NCI-H2081 treated with DMSO at 0.1 percent for 48 hours (cell line): Measurements from ENCODE around the gene DOCK3.
"Not testable (repeated sequence)": the region's sequence is repeated elsewhere in the genome, so short reads cannot be mapped to it uniquely, and the experiment has no call there.

Experiments
- DNase-seq: peaks from one replicate; lab custom pipeline; 2025; lab: John Stamatoyannopoulos, UW

The DOCK3 gene

DNA sequence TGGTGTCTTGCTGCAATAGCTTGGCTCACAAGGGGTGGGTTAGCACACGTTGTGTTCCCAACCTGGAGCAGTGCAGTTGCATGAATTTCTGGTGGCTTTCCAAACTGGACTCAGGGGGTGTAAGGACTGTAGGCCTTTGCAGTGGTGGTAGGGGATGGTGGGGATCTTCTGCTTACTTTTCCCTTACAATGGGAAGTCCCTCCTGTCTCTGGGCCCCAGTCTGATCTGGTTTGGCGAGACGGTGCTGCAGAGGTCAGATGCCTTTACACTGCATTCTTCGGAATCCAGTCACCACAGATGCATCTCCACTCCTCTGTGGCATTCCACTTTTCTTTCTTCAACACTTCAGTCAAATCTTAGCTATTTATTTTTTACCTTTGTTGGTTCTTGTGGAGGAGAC lies 132.1 kb downstream of the DOCK3 start:
- no peak for DNase-seq

DNA sequence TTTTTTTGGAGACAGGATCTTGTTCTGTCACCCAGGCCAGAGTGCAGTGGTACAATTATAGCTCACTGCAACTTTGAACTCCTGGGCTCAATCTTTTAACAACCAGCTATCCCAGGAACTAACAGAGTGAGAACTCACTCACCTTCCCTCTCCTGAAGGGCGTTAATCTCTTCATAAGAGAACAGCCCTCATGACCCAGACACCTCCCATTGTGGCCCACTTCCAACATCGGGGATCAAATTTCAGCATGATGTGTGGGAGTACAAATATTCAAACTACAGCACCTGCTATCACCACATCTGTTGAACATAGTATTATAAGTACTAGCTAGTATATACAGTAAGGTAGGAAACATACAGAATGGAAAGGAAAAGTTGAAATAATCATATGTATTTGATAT lies 132.5 kb downstream of the DOCK3 start:
- DNase-seq = no peak

DNA sequence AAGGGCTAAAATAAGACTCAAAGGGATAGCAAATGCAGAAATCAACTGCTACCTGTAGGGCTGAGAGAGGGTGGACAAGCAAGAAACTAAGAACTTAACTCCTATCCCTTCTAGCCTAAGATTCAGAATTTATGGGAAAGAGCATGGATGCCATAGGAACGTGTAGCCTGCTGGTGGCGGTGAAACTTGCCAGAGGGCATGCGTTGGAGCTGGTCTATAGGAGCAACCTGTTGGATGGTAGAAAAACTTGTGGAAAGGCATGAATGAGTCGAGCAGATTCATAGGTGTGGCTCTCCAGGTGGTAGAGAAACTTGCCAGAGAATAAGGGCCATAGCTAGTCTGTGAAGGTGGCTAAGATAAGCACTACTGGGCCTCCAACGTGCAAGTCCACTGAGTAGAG lies 137.2 kb downstream of the DOCK3 start:
- DNase-seq = no peak

DNA sequence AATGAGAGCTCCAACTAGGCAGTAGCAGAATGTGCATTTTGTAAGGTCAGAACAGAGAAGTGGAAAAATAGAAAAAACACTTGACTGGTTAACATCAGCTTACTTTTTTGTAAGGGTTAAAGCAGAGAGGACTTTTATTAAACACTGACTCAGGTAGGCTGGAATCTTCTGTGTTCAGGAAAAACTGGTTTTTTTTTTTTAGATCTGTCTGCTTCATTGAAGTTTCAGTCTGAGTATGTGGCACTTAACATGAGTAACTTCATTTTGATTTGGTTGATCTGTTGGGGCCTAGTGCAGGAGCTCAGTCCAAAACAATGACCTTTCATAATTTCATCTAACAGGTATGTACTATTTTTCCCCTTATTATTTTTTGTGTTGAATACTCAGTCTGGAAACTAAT lies 141.1 kb downstream of the DOCK3 start:
- no peak for DNase-seq

DNA sequence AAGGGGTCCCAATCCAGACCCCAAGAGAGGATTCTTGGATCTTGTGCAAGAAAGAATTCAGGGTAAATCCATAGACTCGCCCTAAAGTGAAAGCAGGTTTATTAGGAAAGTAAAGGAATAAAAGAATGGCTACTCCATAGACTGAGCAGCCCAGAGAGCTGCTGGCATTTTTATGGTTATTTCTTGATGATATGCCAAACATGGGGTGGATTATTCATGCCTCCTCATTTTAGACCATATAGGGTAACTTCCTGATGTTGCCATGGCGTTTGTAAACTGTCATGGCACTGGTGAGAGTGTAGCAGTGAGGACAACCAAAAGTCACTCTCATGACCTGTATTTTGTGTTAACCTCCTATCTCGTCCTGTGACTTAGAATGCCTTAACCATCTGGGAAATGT lies 142.2 kb downstream of the DOCK3 start:
- no peak for DNase-seq

DNA sequence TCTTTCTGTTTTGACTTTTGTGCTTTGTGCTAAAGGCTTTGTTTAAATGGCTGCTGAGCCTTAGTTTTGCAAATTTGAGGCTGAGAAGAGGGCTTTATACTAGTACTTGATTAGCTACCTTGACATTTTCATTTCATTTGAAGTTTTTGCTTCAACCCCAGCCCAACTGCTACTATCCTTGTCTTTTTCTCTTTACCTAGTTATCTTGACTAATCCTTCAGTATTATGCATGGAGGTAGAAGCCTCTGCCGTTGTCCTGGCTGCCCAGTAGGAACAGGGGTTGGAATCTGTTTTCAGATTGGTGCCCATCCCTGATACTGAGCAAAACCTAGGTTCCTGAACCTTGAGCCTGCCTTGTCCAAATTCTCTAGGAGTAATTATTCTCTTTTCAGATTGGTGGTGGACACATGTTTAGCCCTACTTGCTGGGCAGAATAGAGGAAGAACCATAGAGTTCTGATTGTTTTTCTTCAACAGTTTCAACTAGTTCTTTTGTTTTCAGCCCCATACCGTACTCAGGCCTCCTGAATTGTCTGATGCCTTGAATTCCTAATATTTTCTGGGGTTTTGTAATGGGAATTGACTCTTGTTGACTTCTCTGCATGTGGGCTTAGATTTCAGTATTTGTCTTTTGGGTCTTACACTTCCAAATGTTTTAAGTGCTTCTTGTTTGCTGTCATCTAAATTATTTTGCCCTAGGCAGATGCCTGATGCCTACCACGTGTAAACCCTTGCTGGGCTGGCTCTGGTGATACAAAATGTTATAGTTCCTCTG lies 143.2 kb downstream of the DOCK3 start:
- no peak for DNase-seq

DNA sequence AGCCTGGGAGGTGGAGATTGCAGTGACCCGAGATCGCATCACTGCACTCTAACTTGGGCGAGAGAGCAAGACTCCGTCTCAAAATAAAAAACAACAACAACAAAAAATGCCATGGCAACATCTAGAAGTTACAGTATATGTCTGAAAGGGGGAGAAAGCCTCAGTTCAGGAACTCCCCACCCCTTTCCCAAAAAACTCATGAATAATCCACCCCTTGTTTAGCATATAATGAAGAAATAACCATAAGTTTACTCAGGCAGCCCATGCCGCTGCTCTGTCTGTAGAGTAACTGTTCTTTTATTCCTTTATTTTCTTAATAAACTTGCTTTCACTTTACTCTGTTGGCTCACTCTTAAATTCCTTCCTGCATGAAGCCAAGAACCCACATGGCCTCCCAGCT lies 145.2 kb downstream of the DOCK3 start:
- no peak for DNase-seq

DNA sequence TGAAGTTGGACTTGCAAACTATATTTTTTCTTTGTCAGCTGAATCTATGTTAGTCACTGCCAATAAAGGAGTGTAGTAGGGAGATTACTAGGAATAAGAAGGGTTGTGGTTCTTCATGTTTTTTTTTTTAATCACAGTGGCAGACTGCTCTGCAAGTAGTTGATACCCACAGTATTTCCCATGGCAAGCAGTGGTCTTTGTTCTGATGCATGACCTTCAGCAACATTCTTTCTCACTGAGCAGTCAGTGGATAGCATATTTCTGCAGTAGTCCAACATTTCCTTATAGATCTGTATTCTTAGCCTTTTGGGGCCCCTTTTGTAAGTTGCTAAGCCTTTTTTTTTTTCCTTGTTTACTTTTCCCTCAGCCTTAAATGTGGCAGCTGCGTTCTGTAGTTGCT lies 151.1 kb downstream of the DOCK3 start:
- DNase-seq = no peak

DNA sequence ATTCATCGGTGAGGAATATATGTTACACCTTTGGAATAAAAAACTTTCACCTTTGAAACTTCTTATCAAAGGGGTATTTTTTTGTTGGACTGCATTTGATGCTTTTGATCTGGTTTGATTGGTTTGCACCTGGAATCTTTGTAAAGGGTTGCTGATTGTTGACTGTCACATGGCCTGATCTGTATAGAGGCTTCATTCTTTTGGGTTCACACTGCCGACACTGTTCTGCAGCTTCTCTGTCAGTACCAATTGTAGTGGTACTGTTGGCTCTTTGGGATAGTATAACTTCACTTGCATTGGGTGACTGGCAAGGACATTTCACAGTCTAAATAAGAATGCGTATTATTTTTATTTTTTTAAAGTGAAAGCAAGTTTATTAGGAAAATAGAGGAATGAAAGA lies 155.7 kb downstream of the DOCK3 start:
- DNase-seq = no peak

DNA sequence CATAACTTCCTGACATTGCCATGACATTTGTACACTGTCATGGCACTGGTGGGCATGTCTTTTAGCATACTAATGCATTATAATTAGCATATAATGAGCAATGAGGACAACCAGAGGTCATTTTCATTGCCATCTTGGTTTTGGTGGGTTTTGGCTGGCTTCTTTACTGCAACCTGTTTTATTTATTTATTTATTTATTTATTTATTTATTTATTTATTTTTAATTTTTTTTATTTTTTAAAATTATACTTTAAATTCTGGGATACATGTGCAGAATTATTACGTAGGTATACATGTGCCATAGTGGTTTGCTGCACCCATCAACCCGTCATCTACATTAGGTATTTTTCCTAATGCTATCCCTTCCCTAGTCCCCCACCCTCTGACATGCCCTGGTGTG lies 156.3 kb downstream of the DOCK3 start:
- DNase-seq = not testable (repeated sequence)

DNA sequence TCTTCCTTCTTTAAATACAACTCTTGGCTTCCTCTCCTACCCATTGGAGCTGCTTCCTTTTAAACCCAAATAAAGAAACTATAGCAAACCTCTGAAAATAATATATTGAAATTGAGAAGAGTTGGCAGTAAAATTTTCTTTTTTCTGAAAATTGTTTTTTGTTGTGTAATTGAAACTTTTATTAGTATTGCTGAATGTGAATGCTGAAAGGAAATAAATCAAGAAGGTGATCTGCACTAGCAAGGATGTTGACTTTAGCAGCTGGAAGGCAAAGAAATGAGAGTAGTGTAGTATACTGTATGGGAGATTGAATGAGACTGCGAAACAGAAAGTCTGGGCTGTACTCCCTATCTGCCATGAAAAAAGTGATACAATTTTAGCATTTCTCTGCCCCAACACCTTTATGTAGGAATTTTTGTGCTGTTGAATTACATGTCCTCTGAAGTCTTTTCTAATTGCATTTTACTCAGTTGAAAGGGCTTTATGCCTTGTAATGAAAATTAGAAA lies 166.3 kb downstream of the DOCK3 start:
- DNase-seq = no peak

DNA sequence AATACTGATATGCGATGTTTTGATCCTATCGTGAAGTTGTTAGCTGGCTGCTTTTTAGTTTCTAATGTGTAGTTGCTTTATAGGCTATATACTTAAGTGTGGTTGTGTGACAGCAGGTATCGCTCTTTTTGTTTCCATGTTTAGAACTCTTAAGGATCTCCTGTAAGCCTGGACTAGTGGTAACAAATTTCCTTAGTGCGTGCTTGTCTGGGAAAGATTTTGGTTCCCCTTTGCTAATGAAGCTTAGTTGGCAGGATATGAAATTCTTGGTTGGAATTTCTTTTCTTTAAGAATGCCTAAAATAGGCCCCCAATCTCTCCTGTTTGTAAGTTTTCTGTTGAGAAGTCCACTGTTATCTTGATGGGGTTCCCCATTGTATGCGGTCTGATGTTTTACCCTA lies 173.6 kb downstream of the DOCK3 start:
- no peak for DNase-seq

DNA sequence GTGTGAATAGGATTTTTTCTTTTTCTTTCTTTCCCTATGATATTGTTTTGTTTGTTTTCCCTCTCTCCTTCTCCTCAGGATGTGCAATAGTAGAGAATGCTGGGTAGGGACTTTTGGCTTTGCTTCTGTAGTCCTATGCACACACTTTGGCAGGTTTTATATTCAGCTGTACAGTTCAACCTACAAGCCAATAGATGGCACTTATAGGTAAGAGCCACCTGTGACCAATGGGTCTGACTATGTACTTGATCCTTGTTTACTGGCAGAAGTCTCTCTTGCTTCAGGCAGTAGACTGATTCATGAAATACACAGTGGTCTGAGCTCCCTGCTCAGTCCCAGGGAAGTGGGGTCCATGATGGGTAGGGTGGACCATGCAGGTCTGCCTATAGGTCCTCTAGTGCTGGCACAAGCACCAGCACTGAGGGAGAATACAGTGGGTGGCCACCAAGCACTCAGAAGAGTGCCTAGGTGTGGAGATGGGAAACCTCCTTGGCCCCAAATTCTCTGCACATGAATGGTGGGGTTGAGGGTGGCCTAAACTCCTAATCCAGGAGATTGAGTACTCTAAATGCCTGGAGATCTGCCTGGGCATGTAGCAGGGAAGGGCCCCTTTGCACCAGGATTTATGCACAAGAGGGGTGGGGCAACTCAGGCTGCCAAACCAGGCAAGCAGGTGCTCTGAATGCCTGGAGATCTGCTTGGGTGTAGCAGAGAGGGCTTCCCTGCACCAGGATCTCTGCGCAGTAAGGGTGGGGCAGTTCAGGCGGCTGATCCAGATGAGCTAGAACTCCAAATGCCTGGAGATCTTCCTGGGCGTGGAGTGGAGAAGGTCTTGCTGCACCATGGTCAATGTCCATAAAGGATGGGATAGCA lies 176.1 kb downstream of the DOCK3 start:
- DNase-seq = no peak

DNA sequence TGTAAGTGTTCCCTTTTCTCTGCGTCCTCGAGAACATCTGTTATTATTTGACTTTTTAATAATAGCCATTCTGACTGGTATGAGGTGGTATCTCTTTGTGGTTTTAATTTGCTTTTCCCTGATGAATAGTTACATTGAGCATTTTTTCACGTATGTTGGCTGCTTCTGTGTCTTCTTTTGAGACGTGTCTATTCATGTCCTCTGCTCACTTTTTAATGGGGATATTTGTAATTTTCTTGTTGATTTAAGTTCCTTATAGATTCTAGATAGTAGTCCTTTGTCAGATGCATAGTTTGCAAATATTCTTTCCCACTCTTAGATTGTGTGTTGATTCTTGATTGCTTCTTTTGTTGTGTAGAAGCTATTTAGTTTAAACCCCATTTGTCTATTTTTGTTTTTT lies 179.2 kb downstream of the DOCK3 start:
- DNase-seq = no peak

DNA sequence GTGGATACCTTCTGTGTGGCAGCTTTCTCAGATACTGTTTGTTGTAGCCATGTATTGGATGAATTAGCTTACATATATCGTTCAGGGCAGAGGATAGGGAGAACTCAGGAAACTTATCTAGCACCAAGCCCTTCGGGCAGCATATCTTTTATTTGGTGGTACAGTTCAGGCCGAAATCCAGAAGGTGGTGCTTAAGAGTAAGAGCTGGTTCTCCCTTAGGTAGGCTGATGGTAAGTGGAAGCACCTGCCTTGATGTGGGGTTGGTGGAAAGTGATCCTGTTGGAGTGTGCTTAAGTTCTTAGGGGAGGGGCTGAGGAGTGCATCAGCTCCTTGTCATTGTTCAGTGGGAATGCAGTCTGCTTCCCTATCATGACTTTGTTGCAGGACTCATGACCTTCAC lies 187.5 kb downstream of the DOCK3 start:
- no peak for DNase-seq

DNA sequence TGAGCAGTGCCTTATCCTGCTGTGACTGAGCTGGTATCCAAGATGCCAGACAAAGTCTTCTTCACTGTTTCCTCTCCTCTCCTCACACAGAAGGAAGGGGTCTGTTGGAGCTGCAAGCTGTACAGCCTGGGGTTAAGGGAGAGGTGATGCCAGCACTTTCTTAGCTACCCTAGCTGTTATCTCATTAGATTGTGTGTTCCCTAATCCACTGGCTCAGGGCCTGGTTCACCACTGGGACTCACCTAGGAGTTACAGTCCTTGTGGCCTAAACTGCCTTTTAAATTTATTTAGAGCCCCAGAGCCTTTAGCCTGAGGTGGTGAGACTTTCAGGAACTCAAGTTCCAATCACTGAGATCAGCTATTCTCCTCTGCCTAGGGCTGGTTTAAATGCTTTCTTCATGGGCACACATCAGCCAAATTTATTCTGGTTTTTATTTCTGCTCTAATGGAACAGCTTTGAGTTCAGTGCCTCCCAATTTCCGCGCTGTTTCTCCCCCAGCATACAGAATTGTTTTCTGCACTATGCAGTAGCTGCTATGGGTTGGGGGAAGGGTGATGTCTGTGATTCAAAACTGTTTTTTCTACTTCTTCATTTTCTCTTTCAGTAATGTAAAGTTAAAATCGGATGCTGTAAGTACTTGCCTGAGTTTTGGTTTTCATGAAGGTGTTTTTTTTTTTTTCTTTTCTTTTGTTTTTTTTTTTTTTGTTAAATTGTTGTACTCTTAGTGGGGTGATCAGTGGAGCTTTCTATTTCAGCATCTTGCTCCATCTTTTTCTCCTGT lies 198.8 kb downstream of the DOCK3 start:
- DNase-seq = no peak

DNA sequence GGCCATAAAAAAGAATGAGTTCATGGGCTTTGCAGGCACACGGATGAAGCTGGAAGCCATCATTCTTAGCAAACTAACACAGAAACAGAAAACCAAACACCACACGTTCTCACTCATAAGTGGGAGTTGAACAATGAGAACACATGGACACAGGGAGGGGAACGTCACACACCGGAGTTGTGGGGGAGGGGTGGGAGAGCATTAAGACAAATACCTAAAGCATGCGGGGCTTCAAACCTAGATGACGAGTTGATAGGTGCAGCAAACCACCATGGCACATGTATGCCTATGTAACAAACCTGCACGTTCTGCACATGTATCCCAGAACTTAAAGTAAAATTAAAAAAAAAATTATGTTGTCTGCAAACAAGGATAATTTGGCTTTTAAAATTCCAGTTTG lies 200.1 kb downstream of the DOCK3 start:
- DNase-seq = not testable (repeated sequence)

DNA sequence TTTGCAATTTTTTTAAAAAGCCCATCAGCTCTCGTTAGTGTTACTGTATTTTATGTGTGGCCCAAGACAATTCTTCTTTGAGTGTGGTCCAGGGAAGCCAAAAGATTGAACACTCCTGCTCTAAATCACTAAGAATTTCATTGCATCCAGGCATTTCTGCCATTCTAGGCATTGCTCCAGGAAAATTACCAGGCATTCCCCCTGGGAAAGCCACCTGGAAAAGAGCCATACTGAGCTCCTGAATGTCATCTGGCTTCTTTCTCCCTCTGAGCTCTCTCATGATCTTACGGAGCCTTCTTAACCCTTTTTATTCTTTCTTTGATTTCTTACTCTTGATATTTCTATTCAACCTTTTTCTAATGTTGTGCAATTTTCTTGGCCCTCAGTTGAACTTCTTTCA lies 202.2 kb downstream of the DOCK3 start:
- no peak for DNase-seq

DNA sequence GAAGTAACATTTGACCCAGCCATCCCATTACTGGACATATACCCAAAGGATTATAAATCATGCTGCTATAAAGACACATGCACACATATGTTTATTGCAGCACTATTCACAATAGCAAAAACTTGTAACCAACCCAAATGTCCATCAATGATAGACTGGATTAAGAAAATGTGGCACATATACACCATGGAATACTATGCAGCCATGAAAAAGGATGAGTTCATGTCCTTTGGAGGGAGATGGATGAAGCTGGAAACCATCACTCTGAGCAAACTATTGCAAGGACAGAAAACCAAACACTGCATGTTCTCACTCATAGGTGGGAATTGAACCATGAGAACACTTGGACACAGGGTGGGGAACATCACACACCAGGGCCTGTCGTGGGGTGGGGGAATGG lies 208.0 kb downstream of the DOCK3 start:
- DNase-seq = not testable (repeated sequence)

DNA sequence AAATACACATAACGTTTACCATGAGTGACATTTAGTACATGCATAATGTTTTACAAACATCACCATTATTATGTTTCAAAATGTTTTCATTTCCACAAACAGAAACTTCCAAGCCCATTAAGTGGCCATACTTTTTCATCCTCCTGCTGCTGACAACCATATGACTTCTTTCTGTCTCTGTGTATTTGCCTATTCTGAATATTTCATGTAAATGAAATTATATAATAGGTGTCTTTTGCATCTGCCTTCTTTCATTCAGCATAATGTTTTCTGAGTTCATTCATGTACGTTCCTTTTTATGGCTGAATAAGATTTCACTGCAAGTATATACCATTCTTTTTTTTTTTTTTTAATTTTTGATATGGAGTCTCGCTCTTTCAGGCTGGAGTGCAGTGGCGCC lies 209.0 kb downstream of the DOCK3 start:
- DNase-seq = no peak

DNA sequence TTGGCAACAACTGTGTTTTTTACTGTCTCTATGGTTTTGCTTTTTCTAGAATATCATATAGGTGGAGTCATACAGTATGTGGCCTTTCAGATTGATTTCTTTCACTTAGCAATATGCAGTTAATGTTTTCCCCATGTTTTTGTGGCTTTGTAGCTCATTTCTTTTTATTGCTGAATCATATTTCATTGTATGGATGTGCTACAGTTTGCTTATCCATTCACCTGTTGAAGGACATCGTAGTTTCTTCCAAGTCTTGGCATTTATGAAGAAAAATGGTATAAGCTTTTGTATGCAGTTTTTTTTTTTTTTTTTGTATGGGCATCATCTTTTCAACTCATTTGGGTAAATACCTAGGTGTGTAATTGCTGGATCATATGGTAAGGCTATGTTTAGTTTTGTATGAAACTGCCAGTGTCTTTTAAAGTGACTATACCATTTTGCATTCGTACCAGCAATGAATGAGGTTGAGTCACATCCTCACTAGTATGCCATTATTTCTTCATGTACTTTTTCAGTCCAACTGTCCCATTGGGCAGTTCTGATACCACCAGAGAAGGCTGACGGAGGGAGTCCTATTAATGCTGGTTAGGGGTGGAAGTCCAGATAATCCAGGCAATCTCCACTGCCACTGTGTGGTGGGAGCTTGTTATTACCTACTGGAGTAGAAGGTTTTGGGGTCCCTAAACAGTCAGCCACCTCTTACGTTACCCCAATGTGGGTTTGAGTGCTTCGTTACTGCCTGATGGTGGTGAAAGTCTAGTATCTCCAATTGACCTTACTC lies 210.5 kb downstream of the DOCK3 start:
- DNase-seq = no peak
